HG03159 (cell line): ENCODE results near the gene MCM3AP.
"Not testable (repeated sequence)": the region's sequence is repeated elsewhere in the genome, so short reads cannot be mapped to it uniquely, and the experiment has no call there.

Experiments used
- ATAC-seq: cut with Tn5 transposase; IDR thresholded peaks from one replicate; pipeline ENCODE4 v1.9.1; 2021; ENCODE audit warnings: mild to moderate bottlenecking, moderate library complexity; ENCODE audit not compliant: unreplicated experiment

MCM3AP gene

DNA sequence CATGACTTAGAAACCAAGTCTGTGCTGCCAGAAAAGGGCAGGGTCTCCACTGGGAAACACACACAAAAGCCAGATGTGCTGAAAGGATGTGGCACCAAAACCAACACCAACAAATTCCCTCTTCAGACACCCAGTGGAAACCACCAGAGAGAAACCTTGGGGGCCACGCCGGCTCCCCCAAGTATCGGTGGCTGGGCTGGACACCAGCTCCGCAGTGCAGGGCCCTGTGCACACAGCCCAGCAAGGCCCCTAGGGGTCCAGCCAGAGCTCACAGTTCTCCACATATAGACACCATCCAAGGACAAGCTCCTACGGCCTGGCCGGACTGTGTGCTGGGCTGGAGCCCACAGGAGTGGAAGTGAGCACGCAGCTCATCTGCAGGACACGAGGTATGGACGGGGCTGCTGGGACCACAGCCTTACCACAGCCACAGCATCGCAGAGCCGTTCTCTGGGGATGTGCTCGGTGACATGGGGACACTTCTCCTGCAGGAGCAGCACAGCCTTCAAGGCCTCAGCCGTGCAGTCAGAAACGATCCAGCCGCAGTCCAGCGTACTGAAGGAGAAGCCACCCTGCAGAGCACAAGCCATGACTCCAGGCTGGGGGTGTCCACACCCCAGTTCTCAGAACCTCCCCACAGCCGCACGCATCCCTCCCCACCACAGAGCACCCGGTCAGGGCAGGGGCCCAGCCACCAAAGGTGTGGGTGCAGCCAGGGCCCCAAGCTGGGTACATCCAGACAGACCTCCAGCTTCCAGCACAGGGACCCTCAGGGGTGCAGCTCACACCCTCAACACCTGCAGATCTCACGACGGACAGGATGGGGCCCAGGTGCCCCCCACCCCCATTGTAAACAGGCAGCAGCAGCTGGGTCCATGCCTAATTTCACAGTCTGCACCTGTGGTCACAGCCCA, 78.1 kb downstream of the MCM3AP start:
- ATAC-seq, result no peak

DNA sequence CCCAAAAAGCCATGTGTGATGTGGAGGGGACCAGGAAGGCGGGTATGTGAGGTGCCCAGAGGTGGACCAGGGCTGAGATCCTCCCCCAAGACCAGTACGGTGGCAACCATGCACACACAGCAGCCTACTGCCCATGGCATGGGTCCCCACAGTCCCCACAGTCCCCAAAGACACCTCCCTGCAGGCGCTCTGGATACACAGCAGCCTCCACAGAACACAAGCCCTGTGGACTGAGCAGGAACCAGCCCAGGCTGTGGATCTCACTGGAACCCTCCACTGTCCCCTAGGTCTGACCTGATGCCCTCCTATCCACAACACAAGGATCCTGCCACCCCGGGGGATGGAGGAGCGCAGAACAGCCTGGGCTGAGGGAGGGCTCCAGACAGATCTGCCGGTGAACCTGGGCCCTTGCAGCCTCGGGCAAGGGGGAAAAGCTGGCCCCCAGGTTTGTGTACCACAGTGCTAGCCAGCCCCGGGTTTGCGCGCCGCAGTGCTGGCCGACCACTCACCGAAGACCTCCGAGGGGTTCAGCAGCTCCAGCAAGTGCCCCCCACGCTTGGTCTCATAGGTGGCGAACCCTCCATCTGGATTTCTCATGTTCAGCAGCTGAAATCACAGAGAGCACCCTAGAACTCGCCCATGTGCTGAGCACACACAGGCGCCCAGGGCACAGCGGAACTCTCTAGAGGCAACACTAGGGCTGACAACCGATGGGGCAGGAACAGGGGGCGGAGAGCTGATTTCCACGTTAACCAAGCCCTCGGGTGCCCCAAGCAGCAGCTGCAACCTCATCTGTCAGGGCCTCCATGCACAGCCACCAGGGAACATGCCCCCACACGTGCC, 79.0 kb downstream of the MCM3AP start:
- no peak for ATAC-seq

DNA sequence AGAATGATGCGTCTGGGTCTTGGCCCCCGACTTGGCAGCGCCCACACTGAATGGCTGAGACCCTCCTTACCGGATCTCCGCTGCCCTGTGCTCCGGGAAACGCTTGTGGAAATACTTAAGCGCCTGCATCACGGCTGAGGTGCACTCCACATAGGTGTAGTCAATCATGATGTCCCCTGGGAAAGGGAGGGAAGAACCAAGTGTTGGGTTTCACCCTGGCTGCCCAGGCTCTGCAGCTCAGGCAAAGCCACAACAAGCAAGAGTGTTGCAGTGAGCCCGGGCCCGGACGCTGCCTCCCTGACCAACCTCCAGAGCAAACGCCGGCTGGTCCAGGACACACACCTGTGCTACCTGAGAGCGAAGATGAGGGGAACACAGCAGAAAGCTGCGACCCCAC, 79.6 kb downstream of the MCM3AP start:
- no peak for ATAC-seq

DNA sequence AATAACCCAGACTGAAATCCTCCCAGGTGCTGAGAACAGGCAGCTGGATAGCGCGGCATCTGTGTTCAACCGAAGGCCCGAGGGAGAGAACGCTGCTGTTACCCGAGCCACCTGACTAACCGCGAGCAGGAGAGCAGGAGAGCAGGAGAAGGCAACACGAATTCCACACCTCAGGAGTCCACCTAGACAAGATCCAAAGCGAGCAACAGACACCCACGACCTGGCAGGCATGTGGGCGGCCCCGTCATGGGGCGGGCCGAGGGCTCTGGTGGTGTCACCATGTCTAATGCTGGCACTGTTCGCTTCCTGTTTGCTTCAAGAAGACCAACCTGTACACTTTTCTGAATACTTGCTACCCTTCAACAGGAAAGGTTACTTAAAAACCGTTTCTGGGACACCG, 80.2 kb downstream of the MCM3AP start:
- ATAC-seq, result no peak

DNA sequence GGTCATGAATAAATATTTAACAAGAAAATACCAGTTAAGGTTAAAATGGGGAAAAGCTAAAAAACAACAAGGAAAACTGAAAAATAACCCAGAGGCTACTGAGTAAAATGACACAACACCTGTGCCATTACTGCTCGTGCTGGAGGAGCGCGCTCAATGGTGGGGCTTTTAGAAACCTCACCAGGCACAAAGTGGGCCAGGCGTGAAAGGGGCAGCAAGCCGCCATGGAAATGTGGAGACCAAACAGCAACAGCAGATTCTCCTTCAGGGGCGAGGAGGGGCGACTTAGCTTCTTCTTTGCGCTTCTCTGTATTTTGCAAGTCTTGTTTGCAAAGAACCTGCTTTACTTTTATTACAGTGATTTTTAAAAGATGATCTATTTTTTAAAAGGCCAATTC, 82.2 kb downstream of the MCM3AP start:
- ATAC-seq, result no peak

DNA sequence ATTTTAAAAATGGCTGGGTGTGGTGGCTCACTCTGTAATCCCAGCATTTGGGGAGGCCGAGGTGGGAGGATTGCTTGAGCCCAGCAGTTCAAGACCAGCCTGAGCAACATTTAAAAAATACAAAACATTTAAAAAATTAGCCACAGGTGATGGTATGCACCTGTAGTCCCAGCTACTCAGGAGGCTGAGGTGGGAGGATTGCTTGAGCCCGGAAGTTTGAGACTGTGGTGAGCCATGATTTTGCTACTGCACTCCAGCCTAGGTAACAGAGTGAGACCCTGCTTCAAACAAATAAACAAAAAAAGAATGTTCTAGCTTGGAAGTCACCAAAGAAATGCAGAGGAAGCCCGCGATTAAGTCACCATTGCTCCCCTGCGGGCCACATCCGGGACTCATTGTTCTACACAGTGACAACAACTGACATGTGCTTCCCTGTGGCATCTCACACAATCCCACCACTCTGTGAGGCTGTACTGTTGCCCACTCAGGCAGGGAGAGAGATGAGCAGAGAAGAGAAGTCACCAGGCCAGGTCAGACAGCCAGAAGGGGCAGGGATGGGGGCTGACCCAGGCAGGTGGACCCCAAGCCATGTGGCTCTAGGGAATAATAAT, 82.7 kb downstream of the MCM3AP start:
- ATAC-seq, result no peak

DNA sequence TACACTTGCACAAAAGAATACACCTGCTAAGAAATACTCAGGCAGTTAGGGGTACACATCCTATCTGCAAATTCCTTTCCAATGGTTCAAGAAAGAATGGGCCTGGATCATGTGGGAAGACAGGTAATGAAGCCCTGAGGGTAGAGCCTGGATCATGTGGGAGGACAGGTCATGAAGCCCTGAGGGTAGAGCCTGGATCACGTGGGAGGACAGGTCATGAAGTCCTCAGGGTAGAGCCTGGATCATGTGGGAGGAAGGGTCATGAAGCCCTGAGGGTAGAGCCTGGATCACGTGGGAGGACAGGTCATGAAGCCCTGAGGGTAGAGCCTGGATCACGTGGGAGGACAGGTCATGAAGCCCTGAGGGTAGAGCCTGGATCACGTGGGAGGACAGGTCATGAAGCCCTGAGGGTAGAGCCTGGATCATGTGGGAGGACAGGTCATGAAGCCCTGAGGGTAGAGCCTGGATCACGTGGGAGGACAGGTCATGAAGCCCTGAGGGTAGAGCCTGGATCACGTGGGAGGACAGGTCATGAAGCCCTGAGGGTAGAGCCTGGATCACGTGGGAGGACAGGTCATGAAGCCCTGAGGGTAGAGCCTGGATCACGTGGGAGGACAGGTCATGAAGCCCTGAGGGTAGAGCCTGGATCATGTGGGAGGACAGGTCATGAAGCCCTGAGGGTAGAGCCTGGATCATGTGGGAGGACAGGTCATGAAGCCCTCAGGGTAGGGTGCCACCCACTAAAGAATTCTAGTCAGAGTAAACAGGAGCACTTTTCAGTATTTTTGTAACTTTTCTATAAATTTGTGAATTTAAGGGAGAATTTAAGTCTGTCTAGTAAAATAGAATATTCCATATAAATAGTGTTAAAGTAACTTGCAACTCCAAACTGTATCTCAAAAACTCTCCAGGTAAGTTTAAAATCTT, 84.3 kb downstream of the MCM3AP start:
- not testable (repeated sequence) for ATAC-seq

DNA sequence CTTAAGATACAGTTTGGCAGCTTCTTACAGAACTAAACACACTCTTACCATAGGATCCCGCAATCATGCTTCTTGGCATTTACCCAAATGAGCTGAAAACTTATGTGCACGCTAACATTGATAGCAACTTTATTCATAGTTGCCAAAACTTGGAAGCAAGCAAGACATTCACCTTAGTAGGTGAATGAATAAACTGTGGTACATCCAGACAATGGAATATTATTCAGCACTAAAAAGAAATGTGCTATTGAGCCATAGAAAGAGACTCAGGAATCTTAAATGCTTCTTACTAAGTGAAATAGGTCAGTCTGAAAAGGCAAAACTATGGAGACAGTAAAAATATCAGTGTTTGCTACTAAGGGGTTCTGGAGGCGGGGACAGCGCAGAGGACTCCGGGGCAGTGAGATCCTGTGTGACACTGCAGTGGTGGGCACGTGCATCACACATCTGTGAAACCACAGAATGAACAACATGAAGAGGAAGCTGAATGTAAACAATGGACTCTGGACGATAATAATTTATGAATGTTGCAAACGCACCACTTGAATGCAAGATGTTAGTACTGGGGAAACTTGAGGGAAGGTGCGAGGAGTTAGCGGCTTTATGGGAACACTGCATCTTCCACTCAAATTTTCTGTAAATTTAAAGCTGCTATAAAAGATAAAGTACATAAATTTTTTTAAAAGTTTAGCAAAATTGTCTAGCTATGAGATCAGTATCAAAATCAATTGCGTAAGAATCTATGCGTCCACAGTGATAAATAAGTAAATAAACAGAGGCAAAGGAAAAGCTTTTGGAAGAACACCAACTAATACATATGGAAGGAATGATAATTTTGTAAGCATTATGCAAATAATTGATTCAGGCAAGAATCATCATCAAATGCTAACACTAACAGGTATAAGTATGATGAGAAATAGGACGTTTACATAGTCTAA, 85.7 kb downstream of the MCM3AP start:
- ATAC-seq, result no peak

DNA sequence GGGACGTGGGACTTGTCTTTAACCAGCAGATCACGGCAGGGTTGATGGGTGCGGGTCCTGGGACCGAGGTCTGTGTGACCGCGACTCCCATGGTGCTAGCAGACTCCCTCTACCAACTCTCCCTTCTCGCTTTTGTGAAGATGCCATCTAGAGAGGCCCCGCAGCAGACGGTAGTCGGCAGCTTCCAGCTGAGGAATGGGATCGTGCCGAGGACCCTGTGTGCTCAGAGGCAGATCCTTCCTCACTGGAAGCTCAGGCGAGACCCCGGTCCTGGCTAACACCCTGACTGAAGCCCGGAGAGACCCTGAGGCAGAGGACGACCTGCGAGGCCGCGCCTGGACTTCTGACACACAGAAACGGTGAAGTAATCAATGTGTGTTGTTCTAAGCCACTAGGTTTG, 88.7 kb downstream of the MCM3AP start:
- no peak for ATAC-seq

DNA sequence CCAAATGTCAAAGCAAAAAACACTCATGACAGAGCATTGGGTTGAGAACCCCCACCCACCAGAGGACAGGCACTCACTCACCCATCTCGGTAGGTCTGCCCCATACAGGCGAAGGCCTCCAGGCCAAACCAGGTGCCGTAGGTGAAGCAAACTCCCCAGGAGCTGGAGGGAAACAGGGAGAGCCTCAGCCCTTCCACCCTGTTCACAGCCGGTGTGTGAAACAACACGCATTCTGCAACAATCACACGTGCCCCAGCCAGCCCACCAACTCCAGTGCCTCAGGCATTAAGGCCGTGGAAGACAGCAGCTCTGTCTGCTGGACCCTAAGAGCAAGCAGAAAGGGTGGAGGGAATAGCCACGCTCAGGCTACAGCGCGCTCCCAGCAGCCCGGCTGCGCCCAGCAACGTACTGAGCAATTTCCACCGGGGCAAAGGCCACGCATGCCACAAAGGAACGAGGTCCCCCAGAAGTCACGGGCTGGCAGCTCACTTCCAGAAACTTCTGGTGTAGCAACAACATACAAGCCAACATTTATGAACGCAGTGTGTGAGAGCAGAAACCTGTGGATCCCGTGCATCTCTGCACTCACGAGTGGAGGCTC, 89.7 kb downstream of the MCM3AP start:
- no peak for ATAC-seq

DNA sequence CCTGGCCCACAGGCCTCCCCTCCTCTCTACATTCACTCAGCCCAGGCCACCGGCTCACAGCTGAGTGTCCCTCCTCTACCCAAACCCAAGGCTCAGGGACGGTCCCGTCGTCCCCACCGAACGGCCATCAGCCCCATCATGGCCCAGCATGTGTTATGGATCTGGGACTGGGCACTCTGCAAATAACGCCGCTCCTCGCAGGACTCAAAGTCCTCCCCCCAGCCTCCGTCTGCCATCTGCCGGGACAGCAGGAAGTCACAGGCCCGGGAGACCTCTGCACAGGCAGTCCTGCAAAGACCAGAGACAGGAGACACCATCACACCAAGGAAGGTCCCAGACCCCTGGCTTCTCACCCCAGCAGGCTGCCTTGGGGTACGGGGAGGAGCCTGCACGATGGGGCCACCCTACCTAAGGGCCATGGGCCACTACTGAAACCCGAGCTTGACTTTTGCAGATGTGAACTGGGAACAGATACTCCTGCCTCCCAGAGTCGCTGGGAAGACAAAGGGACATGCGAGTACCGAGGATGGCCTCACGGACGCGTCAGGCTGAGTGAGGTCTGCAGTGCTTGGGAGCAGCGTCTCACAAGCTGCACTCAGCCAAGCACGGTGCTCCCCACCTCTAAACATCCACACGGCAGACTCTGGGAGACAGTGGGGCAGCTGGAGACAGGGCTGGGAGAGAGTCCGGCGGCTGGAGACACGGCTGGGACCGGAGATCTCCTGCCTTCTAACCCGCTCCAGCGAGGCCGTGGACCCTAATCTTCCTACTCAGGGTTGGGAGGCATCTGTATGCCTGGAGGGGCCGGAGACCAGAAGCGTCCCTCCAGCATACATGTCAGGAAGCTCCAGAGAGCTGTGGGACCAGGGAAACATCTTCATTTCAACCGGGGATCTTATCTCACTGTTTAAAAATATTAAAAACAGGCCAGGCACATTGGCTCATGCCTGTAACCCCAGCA, 90.8 kb downstream of the MCM3AP start:
- no peak for ATAC-seq

DNA sequence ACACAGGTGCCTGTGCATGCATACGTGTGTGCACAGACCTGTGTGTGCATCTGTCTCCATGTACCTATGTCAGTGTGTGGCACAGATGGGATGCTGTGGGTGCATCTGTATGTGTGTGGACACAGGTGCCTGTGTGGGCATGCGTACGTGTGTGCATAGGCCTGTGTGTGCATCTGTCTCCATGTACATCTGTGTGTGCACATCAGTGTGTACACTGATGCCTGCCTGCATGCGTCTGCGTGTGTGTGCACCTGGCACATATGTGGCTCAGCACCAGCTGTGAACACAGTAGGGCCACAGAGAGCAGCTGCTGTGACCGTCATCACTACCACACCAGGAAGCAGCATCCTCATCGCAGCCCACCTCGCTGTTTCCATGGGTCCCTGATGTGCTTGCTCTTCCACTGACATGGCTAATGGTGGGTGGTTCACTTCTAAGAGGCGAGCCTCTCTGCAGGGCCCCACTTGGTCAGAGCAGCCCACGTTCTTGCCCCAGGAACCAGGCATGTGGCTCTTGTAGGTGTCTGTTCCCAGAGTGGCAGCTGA, 91.5 kb downstream of the MCM3AP start:
- no peak for ATAC-seq

DNA sequence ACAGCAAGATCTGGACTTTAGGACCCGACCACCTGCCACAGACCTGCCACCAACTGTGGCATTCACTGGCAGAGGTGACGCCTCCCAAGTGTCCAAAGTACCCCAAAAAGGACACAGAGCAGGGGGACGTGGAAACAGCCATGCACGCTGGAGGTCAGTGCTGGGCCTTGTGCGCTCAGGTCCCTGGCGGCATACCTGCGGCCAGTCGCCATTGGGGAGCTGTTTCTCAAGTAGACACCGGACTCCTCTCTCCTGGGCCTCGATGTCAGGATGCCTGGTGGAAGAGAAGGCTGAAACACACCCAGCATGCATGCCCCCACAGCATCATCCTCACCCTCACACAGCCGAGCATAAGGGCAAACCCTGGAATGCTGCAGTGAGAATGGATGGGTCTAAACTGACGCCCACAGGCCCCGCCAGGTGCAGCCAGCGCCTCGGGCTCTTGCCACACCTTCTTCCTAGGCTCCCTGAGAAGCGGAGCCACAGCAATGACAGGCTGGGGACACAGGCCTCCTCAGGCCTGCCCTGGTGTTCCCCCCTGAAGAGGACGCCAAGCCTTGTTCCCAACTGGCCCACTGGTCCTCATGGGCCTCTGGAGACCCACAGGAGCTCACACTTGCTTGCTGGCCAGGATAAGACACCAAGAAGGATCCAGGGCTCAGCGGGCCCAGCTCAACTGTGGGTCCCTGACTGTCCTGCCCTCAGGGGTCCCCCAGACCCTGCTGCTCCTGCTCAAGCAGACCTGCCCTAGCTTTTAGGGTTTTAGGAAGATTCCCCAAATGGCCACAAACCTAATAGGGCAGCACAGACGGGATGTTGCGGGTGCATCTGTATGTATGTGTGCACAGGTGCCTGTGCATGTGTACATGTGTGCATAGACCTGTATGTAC, 93.5 kb downstream of the MCM3AP start:
- ATAC-seq, result no peak

DNA sequence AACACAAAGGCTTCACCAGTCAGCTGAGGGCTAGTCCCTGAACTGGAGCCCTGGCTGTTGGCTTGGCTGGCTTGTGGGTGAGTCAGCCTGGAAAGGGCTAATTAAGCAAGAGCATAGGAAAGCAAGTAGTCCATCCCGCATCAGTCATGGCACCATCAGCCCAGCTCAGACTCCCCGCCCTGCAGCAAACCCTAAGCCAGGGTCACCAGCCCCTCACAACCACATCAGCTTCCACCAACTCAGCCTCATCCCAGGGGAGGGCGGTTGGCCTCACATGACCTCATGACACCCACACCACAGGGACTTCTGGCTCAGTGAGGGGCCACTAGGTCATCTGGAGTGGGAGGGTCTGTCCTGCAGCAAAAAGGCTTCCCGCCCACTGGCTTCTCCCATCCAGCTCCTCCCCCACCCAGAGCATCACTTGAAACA, 94.1 kb downstream of the MCM3AP start:
- no peak for ATAC-seq

DNA sequence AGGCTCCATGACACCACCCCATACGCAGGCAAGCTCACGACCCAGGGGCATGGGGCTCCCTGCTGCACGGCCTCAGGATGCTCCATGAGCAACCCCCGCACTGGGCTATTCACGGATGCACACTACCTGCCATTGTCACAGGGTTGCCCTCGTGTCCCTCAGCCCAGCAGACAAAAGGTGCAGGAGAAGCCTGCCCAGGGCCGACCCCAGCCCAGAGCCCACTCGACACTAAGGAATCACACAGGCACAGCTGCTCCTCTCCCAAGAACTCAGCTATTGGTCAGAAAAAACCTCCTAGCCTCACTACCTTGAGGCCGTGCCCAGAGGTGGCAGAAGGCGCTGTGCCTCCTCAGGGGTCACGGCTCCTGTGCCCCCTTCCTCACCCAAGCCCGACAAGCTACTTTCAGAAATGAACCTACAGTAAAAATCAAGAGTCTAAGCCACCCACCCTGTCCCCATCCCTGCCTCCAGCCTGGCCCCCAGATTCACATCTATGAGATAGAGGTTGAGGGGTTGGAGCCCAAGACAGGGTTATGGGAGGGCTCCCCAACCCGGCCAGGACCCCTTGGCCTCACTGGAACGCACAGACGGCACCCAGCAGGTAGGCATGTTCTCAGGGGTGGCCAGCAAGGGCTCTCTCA, 94.8 kb downstream of the MCM3AP start:
- no peak for ATAC-seq

DNA sequence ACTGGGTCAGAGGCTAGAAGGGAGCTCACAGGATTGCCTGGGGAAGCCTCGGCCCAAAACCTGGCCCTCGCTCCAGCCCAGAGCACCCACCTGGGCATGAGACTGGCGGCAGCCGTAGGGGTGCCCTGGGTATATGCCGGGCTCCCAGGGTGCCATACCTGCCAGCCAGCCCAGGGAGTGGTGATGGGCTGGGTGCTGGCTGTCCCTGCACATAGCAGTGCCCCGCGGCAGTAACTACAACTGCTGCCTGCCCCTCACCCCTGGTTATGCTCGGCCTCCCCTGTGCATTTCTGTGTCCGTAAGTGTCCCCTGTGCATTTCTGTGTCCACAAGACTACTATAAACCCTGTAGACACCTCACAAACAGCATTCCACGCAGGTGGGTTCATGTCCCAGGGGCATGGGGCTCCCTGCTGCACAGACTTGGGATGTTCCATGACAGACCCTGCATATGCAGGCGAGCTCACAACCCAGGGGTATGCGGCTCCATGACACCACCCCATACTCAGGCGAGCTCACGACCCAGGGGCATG, 95.4 kb downstream of the MCM3AP start:
- no peak for ATAC-seq
